DMS 273 (cell line): ENCODE data around the gene OR51I1.

Source experiments
- DNase-seq: peaks from one replicate; lab custom pipeline; 2025; ENCODE audit not compliant: unreplicated experiment; lab: John Stamatoyannopoulos, UW

OR51I1 gene

GRCh38 chr11:5441414-5441813, at the start of gene OR51I1:
TSS of gene OR51I1 (minus strand) at chr11:5441514. CDS start at chr11:5441514, 0 bp downstream.
- no peak for DNase-seq

- DNase-seq = no peak
These were observed 48.5 kb upstream of the OR51I1 start for GRCh38 chr11:5489576-5490357.

GRCh38 chr11:5488798-5489399, 47.6 kb upstream of the OR51I1 start:
- no peak for DNase-seq

GRCh38 chr11:5488385-5488784, 47.1 kb upstream of the OR51I1 start, which contains the start of gene OR52D1:
TSS of gene OR52D1 (plus strand) at chr11:5488685. CDS start at chr11:5488707, 22 bp downstream.
- no peak for DNase-seq

- no peak for DNase-seq
These were observed 45.1 kb upstream of the OR51I1 start for GRCh38 chr11:5486421-5486820.

GRCh38 chr11:5486003-5486402, 44.7 kb upstream of the OR51I1 start:
- no peak for DNase-seq

GRCh38 chr11:5476186-5476819, 35.0 kb upstream of the OR51I1 start:
- DNase-seq = peak; percentile 44

- DNase-seq = no peak
These were observed 32.6 kb upstream of the OR51I1 start for GRCh38 chr11:5473921-5474320.

- no peak for DNase-seq
These were observed 26.2 kb upstream of the OR51I1 start for GRCh38 chr11:5467527-5467926.

GRCh38 chr11:5460983-5461621, 19.8 kb upstream of the OR51I1 start:
- DNase-seq = no peak

GRCh38 chr11:5449432-5449831, 8.1 kb upstream of the OR51I1 start:
- no peak for DNase-seq

GRCh38 chr11:5449023-5449422, 7.7 kb upstream of the OR51I1 start, which contains the start of gene OR51I2:
TSS of gene OR51I2 (plus strand) at chr11:5449323. CDS start at chr11:5453489, 4,166 bp downstream.
- no peak for DNase-seq

GRCh38 chr11:5443835-5444393, 2.6 kb upstream of the OR51I1 start:
- no peak for DNase-seq

GRCh38 chr11:5423131-5423530, 18.2 kb downstream of the OR51I1 start:
- DNase-seq = no peak

- DNase-seq = no peak
These were observed 19.5 kb downstream of the OR51I1 start, which contains the start of gene OR51Q1 for GRCh38 chr11:5421811-5422210. TSS of gene OR51Q1 (plus strand) at chr11:5422111. CDS start at chr11:5422201, 90 bp downstream.

- no peak for DNase-seq
These were observed 20.3 kb downstream of the OR51I1 start for GRCh38 chr11:5420993-5421392.

GRCh38 chr11:5405173-5405572, 36.1 kb downstream of the OR51I1 start:
- no peak for DNase-seq

- no peak for DNase-seq
These were observed 42.4 kb downstream of the OR51I1 start for GRCh38 chr11:5398936-5399335.

GRCh38 chr11:5394091-5394490, 47.2 kb downstream of the OR51I1 start:
- DNase-seq = no peak
